Activated T-cell treated with anti-CD3 and anti-CD28 coated beads for 1 hour (primary cell): ENCODE data around the gene TRIM28.

Source experiments
- DNase-seq: peaks from one replicate; pipeline ENCODE4 v3.0.0-alpha.2; 2020; ENCODE audit warnings: low read depth

TRIM28 gene

GRCh38 chr19:58549664-58550361, 5.9 kb downstream of the TRIM28 start:
- no peak for DNase-seq

- DNase-seq, result no peak
Measured at GRCh38 chr19:58550362-58551122, 6.7 kb downstream of the TRIM28 start.

DNA sequence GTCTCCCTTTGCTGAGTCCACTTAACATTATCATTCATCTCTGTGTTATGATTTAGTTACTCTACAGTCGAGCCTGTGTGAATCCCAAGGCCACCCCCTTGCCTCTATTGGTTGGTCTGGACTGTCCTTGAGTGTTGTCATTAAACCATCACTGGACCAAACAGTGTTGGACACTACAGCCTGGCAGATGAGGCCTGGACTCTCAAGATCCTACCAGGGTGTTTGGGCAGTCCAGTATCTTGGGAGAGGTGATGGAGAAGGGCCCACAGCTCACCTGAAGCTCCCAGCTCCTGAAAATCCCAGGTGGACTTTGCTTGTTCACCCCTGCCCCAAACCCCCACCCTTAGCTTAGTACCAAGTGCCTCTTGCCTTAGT, 7.2 kb downstream of the TRIM28 start:
- DNase-seq, result no peak

DNA sequence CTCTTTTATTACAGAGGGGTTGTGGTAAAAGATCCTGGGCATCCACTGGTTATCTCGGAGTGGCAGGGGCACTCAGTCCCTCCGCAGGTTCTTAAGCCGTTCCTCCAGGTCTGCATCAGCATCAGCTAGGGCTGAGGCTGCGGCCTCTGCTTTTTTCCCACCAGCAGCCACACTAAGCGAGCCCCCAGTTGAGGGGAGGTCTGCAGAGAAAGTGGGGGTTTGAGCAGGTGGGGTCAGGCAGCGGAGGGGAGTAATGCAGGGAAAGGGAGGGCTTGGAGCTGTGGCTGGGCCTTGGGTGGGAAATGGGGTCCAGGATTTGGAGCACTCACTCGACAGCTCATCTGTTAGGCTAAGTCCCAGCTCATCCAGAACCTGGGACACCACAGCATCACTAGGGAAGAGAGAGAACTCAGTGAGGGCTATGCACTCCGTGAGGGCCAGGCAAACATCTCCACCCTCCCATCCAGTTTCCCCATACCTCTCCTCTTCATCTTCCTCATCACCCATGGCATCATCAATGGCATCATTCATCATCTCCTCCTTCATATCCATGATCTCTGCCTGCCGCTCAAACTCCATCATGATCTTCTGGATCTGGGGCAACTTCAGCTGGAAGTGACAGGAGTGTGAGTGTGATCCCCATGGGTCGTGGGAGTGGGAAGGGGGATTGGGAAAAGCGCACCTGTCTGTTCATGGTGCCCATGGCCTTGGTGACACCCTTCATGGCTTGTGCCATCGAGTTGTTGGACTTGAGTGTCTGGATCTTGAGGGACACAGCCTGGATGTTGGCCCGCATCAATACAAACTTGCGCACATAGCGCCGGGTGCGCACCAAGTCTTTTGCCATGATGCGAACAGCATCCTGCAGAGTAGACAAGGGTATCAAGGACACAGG, 8.0 kb downstream of the TRIM28 start:
- no peak for DNase-seq

GRCh38 chr19:58552655-58553054, 8.8 kb downstream of the TRIM28 start:
- no peak for DNase-seq

DNA sequence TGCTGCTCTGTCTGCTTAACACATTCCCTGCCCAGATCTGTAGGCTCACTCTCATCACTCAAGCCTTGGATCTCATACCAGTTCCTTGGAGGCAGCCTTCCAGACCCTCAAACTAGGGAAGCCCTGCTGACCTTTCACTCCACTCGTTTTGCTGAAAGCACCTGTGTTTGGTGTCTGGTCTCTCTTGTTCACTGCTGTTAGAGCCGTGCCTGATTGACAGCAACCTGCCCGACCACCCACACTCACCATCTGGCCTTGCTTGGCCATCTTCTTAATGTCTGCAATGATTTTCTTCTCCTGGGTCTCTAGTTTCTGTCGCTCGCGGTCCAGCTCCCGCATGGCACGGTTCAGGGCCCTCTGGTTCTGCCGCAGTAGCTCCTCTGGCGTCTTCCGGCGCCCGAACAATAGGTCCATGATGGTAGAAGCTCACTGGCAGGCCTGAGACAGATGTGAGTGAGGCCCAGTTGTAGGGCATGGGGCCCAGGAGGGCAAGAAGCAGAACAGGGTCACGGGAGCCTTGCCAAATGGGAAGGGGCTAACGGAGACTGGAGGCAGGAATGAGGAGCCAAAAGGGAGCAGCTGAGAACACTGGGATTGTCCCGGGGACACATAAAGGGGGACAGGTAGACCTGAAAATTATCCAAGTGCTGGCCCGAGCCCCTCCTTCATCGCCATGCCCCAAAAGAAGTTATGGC, 10.1 kb downstream of the TRIM28 start:
- DNase-seq, result no peak

GRCh38 chr19:58554494-58555368, 10.9 kb downstream of the TRIM28 start, which contains the start of gene CHMP2A:
Gene CHMP2A (minus strand): TSS chr19:58555105. CDS start chr19:58554212, 893 bp downstream.
- peak; percentile 98 for DNase-seq

GRCh38 chr19:58555369-58555885, 11.6 kb downstream of the TRIM28 start:
- no peak for DNase-seq

- no peak for DNase-seq
Measured at GRCh38 chr19:58555920-58556621, 12.2 kb downstream of the TRIM28 start.

GRCh38 chr19:58556622-58557220, 12.9 kb downstream of the TRIM28 start:
- DNase-seq, result no peak

- no peak for DNase-seq
Measured at GRCh38 chr19:58557221-58558065, 13.6 kb downstream of the TRIM28 start.

GRCh38 chr19:58558066-58558622, 14.3 kb downstream of the TRIM28 start, which contains the start of gene UBE2M:
Gene UBE2M (minus strand): TSS chr19:58558611. CDS start chr19:58558381, 230 bp downstream.
- no peak for DNase-seq

GRCh38 chr19:58558623-58559274, 14.9 kb downstream of the TRIM28 start:
- peak; percentile 99 for DNase-seq

GRCh38 chr19:58559275-58560006, 15.6 kb downstream of the TRIM28 start:
- no peak for DNase-seq

DNA sequence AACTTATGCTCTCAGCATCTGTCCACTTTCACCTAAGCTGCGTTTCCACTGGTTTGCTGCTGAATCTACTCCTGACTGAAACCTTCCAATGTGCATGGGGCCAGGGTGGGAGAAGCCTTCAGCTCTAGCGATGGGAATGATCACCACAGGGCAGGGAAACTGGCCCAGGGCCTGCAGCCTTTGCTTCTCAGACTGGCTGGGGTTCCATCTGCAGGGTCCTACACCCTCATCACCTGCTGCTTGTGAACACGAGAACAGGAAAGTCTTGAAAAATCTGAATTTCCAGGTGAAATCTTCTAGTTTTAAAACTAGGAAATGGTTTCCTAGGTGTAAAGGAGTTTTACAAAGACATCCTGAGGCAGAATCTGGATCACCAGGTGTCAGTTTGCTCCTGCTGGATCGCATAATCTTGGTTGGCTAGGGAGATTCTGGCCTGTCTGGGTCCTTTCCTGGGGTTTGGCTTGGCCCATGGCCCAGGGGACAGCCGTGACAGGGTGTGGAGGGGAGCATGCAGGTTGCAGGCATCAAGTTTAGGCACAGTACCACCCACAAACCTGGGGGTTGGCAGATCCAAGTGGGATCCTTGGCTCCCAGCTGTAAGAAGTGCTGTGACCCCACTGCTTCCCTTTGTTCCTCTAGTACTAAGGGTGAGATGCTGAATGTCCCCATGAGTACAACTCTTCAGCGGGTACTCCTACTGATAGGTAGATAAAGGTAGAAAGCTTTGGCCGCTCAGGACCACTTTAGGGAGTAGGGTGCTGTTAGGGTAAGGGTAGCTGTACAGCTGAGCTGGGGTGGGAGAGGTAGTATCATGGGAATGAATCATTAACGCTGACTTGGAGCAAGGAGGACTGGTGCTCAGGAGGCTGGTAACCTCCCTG, 16.4 kb downstream of the TRIM28 start:
- no peak for DNase-seq

DNA sequence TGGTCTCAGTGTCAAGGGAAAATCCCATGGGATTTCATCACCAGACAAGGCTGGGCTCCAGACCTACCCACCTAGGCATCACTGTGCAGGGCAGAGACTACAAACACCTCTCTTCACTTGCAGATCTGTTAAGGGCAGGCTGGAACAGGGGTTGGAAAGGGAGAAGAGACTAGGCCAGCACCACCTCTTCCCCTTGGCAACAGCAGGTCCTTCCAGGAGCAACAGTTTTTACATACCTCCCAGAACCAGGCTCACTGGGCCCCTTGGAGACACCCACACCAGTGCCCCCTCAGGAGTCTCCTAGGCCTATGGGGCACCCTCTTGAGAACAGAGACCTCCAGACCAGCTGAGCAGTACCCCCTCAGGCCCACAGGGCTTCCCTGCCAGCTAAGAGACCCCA, 17.1 kb downstream of the TRIM28 start:
- no peak for DNase-seq
